ENCODE results near the gene DGKZ.

- TF ChIP-seq CTCF (IDR thresholded peaks at IDR 0.05) (no peak), ZFX (IDR thresholded peaks at IDR 0.05; ENCODE audit: borderline replicate concordance) (no peak)
Observed at GRCh38 chr11:46348566-46349401, 1.5 kb downstream of the DGKZ start.

Measured in 22Rv1 (cell line).